Suprapubic skin (tissue), 4 donors: ENCODE results near the gene PNPLA2.

ENCODE experiments used
- CTCF ChIP-seq, 2 donors: fragments of 200-600 bp in 1 of 2; fragments of 450-650 bp in 1 of 2; sonication (generic) in 1 of 2; IDR thresholded peaks; one replicate each; pipeline ENCODE4 v1.5.1; 2016 to 2019; ENCODE audit warnings: antibody characterized with exemption in 2 of 2, mild to moderate bottlenecking in 1 of 2, moderate library complexity in 1 of 2
- EP300 ChIP-seq: sonication (generic); formaldehyde crosslinking; IDR thresholded peaks from one replicate; pipeline ENCODE4 v1.6.1; 2017; ENCODE audit warnings: antibody characterized with exemption
- POLR2A ChIP-seq, 2 donors: fragments of 450-650 bp; IDR thresholded peaks; one replicate each; pipeline ENCODE4 v1.6.1; 2017; ENCODE audit warnings: antibody characterized with exemption in 2 of 2, mild to moderate bottlenecking in 2 of 2, moderate library complexity in 2 of 2
- POLR2AphosphoS5 ChIP-seq, 3 donors: sonication (generic); formaldehyde crosslinking; IDR thresholded peaks; one replicate each; pipeline ENCODE4 v1.6.1; 2017; ENCODE audit warnings: antibody characterized with exemption in 3 of 3

GRCh38 chr11:770642-771616, 47.8 kb upstream of the PNPLA2 start:
- TF ChIP-seq EP300 (no peak), CTCF (IDR thresholded peaks at IDR 0.05) (no peak), POLR2AphosphoS5 (IDR thresholded peaks at IDR 0.05) (no peak), POLR2A (IDR thresholded peaks at IDR 0.05) (no peak)
